Measurements from ENCODE around the gene SIRPA.

SIRPA gene

GRCh38 chr20:1894951-1895673, at the start of gene SIRPA:
Gene SIRPA, plus strand, starts transcription at chr20:1895407. Its CDS starts 41 bp downstream, at chr20:1895448.
- DNase-seq (ENCODE audit: low read depth in 2 of 2), result no peak

GRCh38 chr20:1845701-1846100, 49.5 kb upstream of the SIRPA start:
- DNase-seq (ENCODE audit: low read depth in 2 of 2), result no peak

- DNase-seq (ENCODE audit: low read depth in 2 of 2), result no peak
Measured at GRCh38 chr20:1846341-1846740, 48.9 kb upstream of the SIRPA start.

GRCh38 chr20:1846876-1847275, 48.3 kb upstream of the SIRPA start:
- DNase-seq (ENCODE audit: low read depth in 2 of 2), result no peak

- DNase-seq (ENCODE audit: low read depth in 2 of 2), result no peak
Measured at GRCh38 chr20:1847780-1848179, 47.4 kb upstream of the SIRPA start.

- DNase-seq (ENCODE audit: low read depth in 2 of 2), result no peak
Measured at GRCh38 chr20:1848373-1848772, 46.8 kb upstream of the SIRPA start.

GRCh38 chr20:1851396-1851795, 43.8 kb upstream of the SIRPA start:
- no peak for DNase-seq (ENCODE audit: low read depth in 2 of 2)

GRCh38 chr20:1853473-1853872, 41.7 kb upstream of the SIRPA start:
- no peak for DNase-seq (ENCODE audit: low read depth in 2 of 2)

- no peak for DNase-seq (ENCODE audit: low read depth in 2 of 2)
Measured at GRCh38 chr20:1854246-1854645, 41.0 kb upstream of the SIRPA start.

GRCh38 chr20:1855109-1855508, 40.1 kb upstream of the SIRPA start:
- no peak for DNase-seq (ENCODE audit: low read depth in 2 of 2)

- no peak for DNase-seq (ENCODE audit: low read depth in 2 of 2)
Measured at GRCh38 chr20:1855690-1856089, 39.5 kb upstream of the SIRPA start.

- DNase-seq (ENCODE audit: low read depth in 2 of 2), result no peak
Measured at GRCh38 chr20:1856424-1856823, 38.8 kb upstream of the SIRPA start.

GRCh38 chr20:1857466-1857865, 37.7 kb upstream of the SIRPA start:
- DNase-seq (ENCODE audit: low read depth in 2 of 2), result no peak

- no peak for DNase-seq (ENCODE audit: low read depth in 2 of 2)
Measured at GRCh38 chr20:1858871-1859270, 36.3 kb upstream of the SIRPA start.

- no peak for DNase-seq (ENCODE audit: low read depth in 2 of 2)
Measured at GRCh38 chr20:1860446-1860845, 34.8 kb upstream of the SIRPA start.

GRCh38 chr20:1861347-1861976, 33.7 kb upstream of the SIRPA start:
- no peak for DNase-seq (ENCODE audit: low read depth in 2 of 2)

- no peak for DNase-seq (ENCODE audit: low read depth in 2 of 2)
Measured at GRCh38 chr20:1861996-1862662, 33.1 kb upstream of the SIRPA start.

GRCh38 chr20:1862663-1863053, 32.5 kb upstream of the SIRPA start:
- no peak for DNase-seq (ENCODE audit: low read depth in 2 of 2)

GRCh38 chr20:1863296-1863695, 31.9 kb upstream of the SIRPA start:
- DNase-seq (ENCODE audit: low read depth in 2 of 2), result no peak

- DNase-seq (ENCODE audit: low read depth in 2 of 2), result no peak
Measured at GRCh38 chr20:1866834-1867233, 28.4 kb upstream of the SIRPA start.

GRCh38 chr20:1867495-1868260, 27.5 kb upstream of the SIRPA start:
- no peak for DNase-seq (ENCODE audit: low read depth in 2 of 2)

GRCh38 chr20:1868856-1869255, 26.4 kb upstream of the SIRPA start:
- DNase-seq (ENCODE audit: low read depth in 2 of 2), result no peak
